ENCODE results near the gene UXT. TPM values are rescaled to one million over a fixed set of nuclear protein-coding genes. Genes with fewer than 3 reads are reported as not detected.
A peak's percentile ranks its signal among the peaks of the same experiment; 100 is the strongest.

UXT gene
- total and polyA plus RNA-seq, 9 of the 15 experiments (the other 6 are each of a cell fraction or from before 2014, with no cell fraction given) = 141 to 300 (median 204) TPM

- TF ChIP-seq ETV1 (tag; conservative IDR thresholded peaks at IDR 0.05; ENCODE audit: low read depth) = no peak
- no peak for TF ChIP-seq MCM2 (IDR thresholded peaks at IDR 0.05; ENCODE audit: low read depth)
These were observed 28.3 kb upstream of the UXT start (continued) for GRCh38 chrX:47687263-47687662.

GRCh38 chrX:47683829-47684205, 24.8 kb upstream of the UXT start:
- CTCF ChIA-PET (ENCODE audit: low intra/inter-chr PET ratio) = no interaction called here
- peaks cover 12 to 26% of the 10 kb centered on the region in 2 experiments; a peak in 4 of 5 replicates for H3K4me1 ChIP-seq (replicated peaks in 1 of 2; ENCODE audit: control insufficient read depth in 2 of 2, insufficient read depth in 2 of 2, low read length in 2 of 2)
- no peaks in the 10 kb centered on the region for H3K27me3 ChIP-seq (ENCODE audit: control insufficient read depth in 2 of 2, insufficient read depth in 2 of 2, low read length in 2 of 2)
- intact Hi-C loops (cut with micrococcal nuclease) (loop anchor here (1.0 to 2.0 kb wide), 3 partner anchors 25 to 39 kb away; partner anchors contain the start of gene UXT), in situ Hi-C loops (cut with MboI) (no loop called here)
- BruUV-seq (replicated peaks) = no TSS peak
- no peaks in the 10 kb centered on the region for H3K79me2 ChIP-seq (ENCODE audit: control insufficient read depth, insufficient read depth, low read length)
- ATAC-seq (peak; percentile 57), FAIRE-seq (no peak), DNase-seq (ENCODE audit: extremely low read depth in 1 of 4, low spot score in 3 of 4) (peak in 1 of 4 experiments; percentile 8)
- H4K20me1 ChIP-seq (replicated peaks; ENCODE audit: control insufficient read depth, insufficient read depth, low read length) = no peaks in the 10 kb centered on the region
- POLR2A ChIA-PET = interaction anchor here (0.9 to 1.2 kb wide), 3 partner anchors 22 to 160 kb away, joined by 3 to 4 read pairs (median 4); no protein-coding TSS in a partner anchor
- peak overlapping the region; percentile 83 for H3K4me2 ChIP-seq (ENCODE audit: insufficient read depth, low read length)
- H3K4me3 ChIP-seq = peak overlapping the region; percentile 6; the same call in 1 of the 2 replicates
- no peaks in the 10 kb centered on the region; the same call in 2 of the 3 replicates for H3K36me3 ChIP-seq (ENCODE audit: control insufficient read depth, insufficient read depth, low read length)
- peak overlapping the region; percentile 72 for H2AFZ ChIP-seq (ENCODE audit: low read depth, low read length)
- WGBS (ENCODE audit: insufficient coverage, low coverage, missing lambda C conversion rate) = 0% methylated on average over 3 of the region's 3 CpGs
- peak overlapping the region; percentile 87 for H3K27ac ChIP-seq (ENCODE audit: extremely low read depth, low read depth, low read length)
- H3K9me3 ChIP-seq (replicated peaks; ENCODE audit: control insufficient read depth, insufficient read depth, low read depth, low read length) = peaks cover 7% of the 10 kb centered on the region
- peak overlapping the region in 1 of 2 experiments; percentile 66; a peak in 2 of 4 replicates for H3K9ac ChIP-seq (ENCODE audit: insufficient read depth in 1 of 2, low read depth in 2 of 2, low read length in 2 of 2)
- H3K9me1 ChIP-seq (ENCODE audit: control insufficient read depth, insufficient read depth, low read length) = no peaks in the 10 kb centered on the region
- TF ChIP-seq RBBP5 (IDR thresholded peaks at IDR 0.05; ENCODE audit: borderline replicate concordance, insufficient read depth, low read length, poor library complexity, severe bottlenecking) = peak; percentile 39
- TF ChIP-seq STAT5B (CRISPR knock-in tag; IDR thresholded peaks at IDR 0.05) = no peak
- 0 out of 2 replicates have a peak, but pooled peaks have one; percentile 2 for TF ChIP-seq HMBOX1 (IDR thresholded peaks at IDR 0.05)
- no peak for TF ChIP-seq ID3 (CRISPR knock-in tag; IDR thresholded peaks at IDR 0.05)
- TF ChIP-seq ID3 (tag; IDR thresholded peaks at IDR 0.05) = 0 out of 2 replicates have a peak, but pooled peaks have one; percentile 5
- no peak for TF ChIP-seq TCF7L2 (IDR thresholded peaks at IDR 0.05; ENCODE audit: low read depth, low read length)
- peak; percentile 37; the same call in 1 of the 2 replicates for TF ChIP-seq DPF2 (IDR thresholded peaks at IDR 0.05)
- TF ChIP-seq CCNT2 (IDR thresholded peaks at IDR 0.05; ENCODE audit: borderline replicate concordance, extremely low read depth, insufficient read length, low read depth, low read length) = peak; percentile 60
